ENCODE measurements around the gene CYP4F22.

GRCh38 chr19:15588265-15588664 is 79.9 kb downstream of the CYP4F22 start:
- TF ChIP-seq SRF (IDR thresholded peaks at IDR 0.05; ENCODE audit: low read depth, low read length) = no peak
- TF ChIP-seq POLR2AphosphoS5 (IDR thresholded peaks at IDR 0.05; ENCODE audit: low read depth, low read length) = no peak
- TF ChIP-seq POLR2A (IDR thresholded peaks at IDR 0.05; ENCODE audit: control extremely low read depth in 1 of 2, low read depth in 2 of 2, low read length in 2 of 2) = no peak
- no peak for TF ChIP-seq CTCF (IDR thresholded peaks at IDR 0.05; ENCODE audit: control extremely low read depth in 1 of 3, insufficient read depth in 1 of 3, low read depth in 1 of 3, low read length in 3 of 3)
- no peak for TF ChIP-seq CEBPB (IDR thresholded peaks at IDR 0.05; ENCODE audit: low read depth, low read length)
- no peak for TF ChIP-seq EP300 (IDR thresholded peaks at IDR 0.05; ENCODE audit: borderline replicate concordance in 1 of 2, low read depth in 2 of 2, low read length in 2 of 2)
- TF ChIP-seq EGR1 (IDR thresholded peaks at IDR 0.05; ENCODE audit: borderline replicate concordance, low read depth, low read length) = no peak
- no peak for TF ChIP-seq ZNF274 (IDR thresholded peaks at IDR 0.05; ENCODE audit: borderline replicate concordance, extremely low read depth, low read length)
- no peak for TF ChIP-seq ASH2L (IDR thresholded peaks at IDR 0.05; ENCODE audit: low read length)
- no peak for TF ChIP-seq BACH1 (IDR thresholded peaks at IDR 0.05; ENCODE audit: low read length)
- no peak for TF ChIP-seq MAX (IDR thresholded peaks at IDR 0.05)
- TF ChIP-seq EZH2 (IDR thresholded peaks at IDR 0.05; ENCODE audit: low read depth, low read length, severe bottlenecking) = no peak
- TF ChIP-seq GTF2F1 (IDR thresholded peaks at IDR 0.05; ENCODE audit: borderline replicate concordance, low read depth, low read length) = no peak
